Transverse colon (tissue), 4 donors: ENCODE data around the gene NRN1. TPM values are rescaled to one million over a fixed set of nuclear protein-coding genes. Genes with fewer than 3 reads are reported as not detected.
A peak's percentile ranks its signal among the peaks of the same experiment; 100 is the strongest.

Experiments used
- DNase-seq: peaks from one replicate; pipeline ENCODE4 v3.0.0-alpha.2; 2019
- H3K27ac ChIP-seq, 4 donors: fragments of 200-600 bp; sonication (generic); 2 replicates each; pipeline ENCODE4 v1.5.1; 2016 to 2018; ENCODE audit warnings: inconsistent platforms in 4 of 4
- H3K27me3 ChIP-seq: fragments of 200-600 bp; sonication (generic); 2 replicates; pipeline ENCODE4 v1.5.1; 2017; ENCODE audit warnings: inconsistent platforms
- H3K36me3 ChIP-seq, 4 donors: fragments of 200-600 bp; sonication (generic); 2 replicates each; pipeline ENCODE4 v1.5.1; 2017 to 2019; ENCODE audit warnings: inconsistent platforms in 4 of 4
- H3K4me1 ChIP-seq, 4 donors: fragments of 200-600 bp; sonication (generic); 2 replicates each; pipeline ENCODE4 v1.5.1; 2017 to 2020; ENCODE audit warnings: inconsistent platforms in 4 of 4
- H3K4me3 ChIP-seq, 4 donors: fragments of 200-600 bp; sonication (generic); 1 replicate in 1 of 4; 2 replicates in 3 of 4; pipeline versions ENCODE4 v1.5.1 to v1.6.1; 2017 to 2019; ENCODE audit warnings: inconsistent platforms in 4 of 4
- H3K9me3 ChIP-seq, 2 donors: fragments of 200-600 bp; sonication (generic); 2 replicates each; pipeline ENCODE4 v1.5.1; 2017 to 2019; ENCODE audit warnings: inconsistent platforms in 2 of 2
- CTCF ChIP-seq, 5 experiments: fragments of 200-600 bp in 3 of 5; fragments of 450-650 bp in 2 of 5; sonication (generic) in 3 of 5; IDR thresholded peaks; 1 replicate in 2 of 5; 2 replicates in 3 of 5; pipeline ENCODE4 v1.5.1; 2016 to 2017; ENCODE audit warnings: antibody characterized with exemption in 5 of 5, inconsistent platforms in 3 of 5, mild to moderate bottlenecking in 2 of 5, moderate library complexity in 1 of 5
- EP300 ChIP-seq: sonication (generic); formaldehyde crosslinking; IDR thresholded peaks from one replicate; pipeline ENCODE4 v1.6.1; 2017; ENCODE audit warnings: antibody characterized with exemption, low read depth
- POLR2A ChIP-seq: fragments of 450-650 bp; IDR thresholded peaks from one replicate; pipeline ENCODE4 v1.6.1; 2016; ENCODE audit warnings: antibody characterized with exemption, mild to moderate bottlenecking, moderate library complexity
- POLR2AphosphoS5 ChIP-seq, 3 donors: sonication (generic); formaldehyde crosslinking; IDR thresholded peaks; one replicate each; pipeline ENCODE4 v1.6.1; 2016; ENCODE audit warnings: antibody characterized with exemption in 3 of 3
- WGBS, 2 donors: methylation state at CpG; one replicate each; pipeline ENCODE4 v1.1.5; 2018; ENCODE audit warnings: low coverage in 1 of 2; 5-methylcytosine and 5-hydroxymethylcytosine counted together
- in situ Hi-C, 4 donors: fragments of 200-750 bp; cut with MboI; loops; one replicate each; pipeline versions ENCODE4 v1.15.0 to v1.15.1; 2017; ENCODE audit warnings: low sequenced_read_pairs in 3 of 4, low pct_ligation_motif_present in 1 of 4, low pct_unique_long_range_greater_than_20kb in 1 of 4
- intact Hi-C: fragments of 100-400 bp; cut with DNase I; formaldehyde crosslinking; loops from one replicate; pipeline ENCODE4 v1.15.1; 2023; ENCODE audit warnings: low total_unique reads
- total RNA-seq, 4 donors: library from RNA; depleted of rRNA; stranded (reverse); fragments of >200 nt; gene quantifications; one replicate each; pipeline ENCODE4 v1.1.0, GENCODE V29; 2016

Gene NRN1
- total RNA-seq, 4 donors from 2014 or later, result 1.2 to 2.5 TPM; not detected in 2

- H3K4me3 ChIP-seq, result peak overlapping the region in 1 of 4 donors; percentile 13
- peaks cover 100% of the 10 kb centered on the region for H3K27me3 ChIP-seq
- WGBS, 2 donors, result 17 to 21% methylated on average over 6 to 56 of the region's 57 CpGs
- peaks cover 22 to 62% (median 31%) of the 10 kb centered on the region in 4 donors for H3K4me1 ChIP-seq
- TF ChIP-seq CTCF (IDR thresholded peaks at IDR 0.05) (no peak), EP300 (no peak), POLR2A (no peak), POLR2AphosphoS5 (IDR thresholded peaks at IDR 0.05) (no peak)
- in situ Hi-C loops, result no loop called here
- H3K9me3 ChIP-seq, result no peaks in the 10 kb centered on the region
- intact Hi-C loops, result no loop called here
- H3K27ac ChIP-seq, result no peak overlapping the region
- H3K36me3 ChIP-seq, result no peaks in the 10 kb centered on the region
- DNase-seq, result no peak
Observed at GRCh38 chr6:6002005-6002847, 4.5 kb downstream of the NRN1 start.

- Histone ChIP-seq H3K4me3 (no peak overlapping the region), H3K36me3 (no peaks in the 10 kb centered on the region), H3K9me3 (no peaks in the 10 kb centered on the region), H3K27me3 (peaks cover 100% of the 10 kb centered on the region), H3K4me1 (peaks cover 21 to 62% (median 33%) of the 10 kb centered on the region in 4 donors), H3K27ac (no peak overlapping the region)
- in situ Hi-C loops (no loop called here), intact Hi-C loops (no loop called here)
- 38% methylated on average over 10 of the region's 10 CpGs; no CpG with 5 or more reads in 1 of the 2 donors for WGBS, 2 donors
- no peak for DNase-seq
- no peak for TF ChIP-seq EP300
- no peak for TF ChIP-seq POLR2AphosphoS5 (IDR thresholded peaks at IDR 0.05)
- TF ChIP-seq POLR2A, result no peak
- no peak for TF ChIP-seq CTCF (IDR thresholded peaks at IDR 0.05)
Observed at GRCh38 chr6:6001443-6001842, 5.3 kb downstream of the NRN1 start.

DNA sequence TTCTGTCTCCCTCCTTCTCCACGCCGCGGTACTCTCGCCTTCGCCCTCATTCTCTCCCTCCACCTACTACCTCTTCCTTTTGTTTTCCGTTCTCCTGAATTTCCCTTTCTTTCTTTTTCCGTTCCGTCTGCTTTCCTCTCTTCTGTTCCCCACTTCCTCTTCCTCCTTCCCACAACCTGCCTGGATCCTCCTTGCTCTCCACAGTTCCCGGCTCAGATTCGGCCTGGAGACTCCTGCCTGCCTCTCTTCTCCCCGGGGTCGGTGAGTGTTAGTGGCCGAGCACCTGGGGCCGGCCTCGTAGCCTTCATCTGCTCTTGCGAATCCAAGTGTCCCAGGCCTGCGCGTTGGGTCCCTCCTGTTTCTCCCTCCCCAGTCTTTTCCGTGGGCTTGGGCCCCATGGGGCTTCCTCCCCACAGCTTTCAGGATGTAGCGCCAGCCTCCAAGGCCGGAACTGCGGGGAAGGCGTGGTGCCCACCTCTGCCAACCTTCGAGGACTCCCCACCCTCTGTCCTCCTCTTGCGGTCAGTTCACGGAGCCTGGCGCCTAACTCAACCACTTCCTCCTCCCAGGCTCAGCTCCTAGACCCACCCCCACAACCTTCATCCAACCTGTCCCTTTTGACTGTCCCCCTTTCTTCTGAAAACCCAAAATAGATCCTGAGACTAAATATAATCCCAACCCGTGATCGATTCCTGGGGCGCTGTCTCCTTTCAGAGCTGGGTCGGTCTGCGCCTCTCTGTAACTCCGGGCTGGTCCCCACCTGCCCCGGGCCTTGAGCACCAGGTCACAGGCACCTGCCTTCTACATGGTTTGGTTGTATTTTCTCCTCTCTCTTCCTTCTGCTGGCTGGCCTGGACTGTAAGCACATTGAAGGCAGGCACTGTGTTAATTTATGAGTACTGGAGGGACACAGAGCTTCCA, 6.8 kb downstream of the NRN1 start:
- Histone ChIP-seq H3K4me1 (peaks cover 20 to 67% (median 41%) of the 10 kb centered on the region in 4 donors), H3K36me3 (no peaks in the 10 kb centered on the region), H3K4me3 (peak overlapping the region in 1 of 4 donors; percentile 15), H3K27ac (no peak overlapping the region), H3K9me3 (no peaks in the 10 kb centered on the region), H3K27me3 (peaks cover 100% of the 10 kb centered on the region)
- 28 to 33% methylated on average over 21 to 34 of the region's 34 CpGs for WGBS, 2 donors
- no peak for DNase-seq
- in situ Hi-C loops (no loop called here), intact Hi-C loops (no loop called here)
- TF ChIP-seq CTCF (IDR thresholded peaks at IDR 0.05), result no peak
- no peak for TF ChIP-seq POLR2AphosphoS5 (IDR thresholded peaks at IDR 0.05)
- no peak for TF ChIP-seq EP300
- no peak for TF ChIP-seq POLR2A
